ENCODE data around the gene TSPAN4.

TSPAN4 gene

DNA sequence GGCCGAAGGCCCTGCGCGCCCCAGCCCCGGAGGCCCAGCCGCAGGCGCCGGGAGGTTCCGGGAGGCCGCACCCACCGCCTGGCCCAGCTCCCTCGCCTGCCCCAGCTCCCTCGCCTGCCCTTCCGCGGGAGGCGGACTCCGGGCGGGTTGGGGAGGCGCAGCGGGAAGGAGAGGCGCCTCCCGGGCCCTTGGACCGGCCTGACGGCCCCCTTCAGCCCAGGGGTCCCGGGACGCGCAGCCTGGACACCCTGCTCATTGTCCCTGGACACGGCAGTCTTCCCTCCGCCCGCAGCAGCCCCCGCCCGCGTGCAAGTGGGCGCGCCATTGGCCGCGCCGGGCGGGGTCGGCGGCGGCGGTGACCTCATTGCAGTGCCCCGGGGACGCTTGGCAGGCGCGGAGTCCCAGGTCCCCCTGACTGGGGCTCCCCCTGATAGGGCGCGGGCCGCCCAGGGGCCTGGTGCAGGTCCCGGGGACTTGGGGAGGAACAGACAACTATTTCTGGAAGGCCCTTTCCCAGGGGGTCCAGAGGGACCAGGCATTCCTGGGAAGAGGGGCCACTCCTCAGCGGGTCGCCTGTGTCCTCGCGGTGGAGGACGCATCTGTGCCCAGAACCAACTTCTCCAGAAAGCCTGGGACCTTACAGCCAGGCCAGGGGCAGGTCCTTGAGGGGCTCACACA lies 9.4 kb upstream of the TSPAN4 start:
- in situ Hi-C loops (cut with MboI; ENCODE audit: low sequenced_read_pairs): no loop called here

DNA sequence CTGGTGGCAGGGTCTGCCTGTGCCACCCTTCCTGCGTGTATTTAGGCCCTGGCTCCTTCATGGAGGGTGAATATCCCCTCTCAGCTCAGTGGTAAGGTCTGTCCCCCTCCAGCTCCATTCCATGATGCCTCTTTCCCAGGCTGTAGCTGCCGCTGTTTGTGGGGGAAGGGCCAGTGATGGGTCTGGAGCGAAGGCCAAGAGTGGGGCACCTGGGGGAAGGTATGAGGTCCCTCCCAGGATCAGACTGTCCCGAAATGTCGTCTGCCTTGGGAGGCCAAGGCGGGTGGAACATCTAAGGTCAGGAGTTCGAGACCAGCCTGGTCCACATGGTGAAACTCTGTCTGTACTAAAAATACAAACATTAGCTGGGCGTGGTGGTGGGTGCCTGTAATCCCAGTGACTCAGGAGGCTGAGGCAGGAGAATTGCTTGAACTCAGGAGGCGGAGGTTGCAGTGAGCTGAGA lies 8.8 kb upstream of the TSPAN4 start:
- in situ Hi-C loops (cut with MboI; ENCODE audit: low sequenced_read_pairs): no loop called here

DNA sequence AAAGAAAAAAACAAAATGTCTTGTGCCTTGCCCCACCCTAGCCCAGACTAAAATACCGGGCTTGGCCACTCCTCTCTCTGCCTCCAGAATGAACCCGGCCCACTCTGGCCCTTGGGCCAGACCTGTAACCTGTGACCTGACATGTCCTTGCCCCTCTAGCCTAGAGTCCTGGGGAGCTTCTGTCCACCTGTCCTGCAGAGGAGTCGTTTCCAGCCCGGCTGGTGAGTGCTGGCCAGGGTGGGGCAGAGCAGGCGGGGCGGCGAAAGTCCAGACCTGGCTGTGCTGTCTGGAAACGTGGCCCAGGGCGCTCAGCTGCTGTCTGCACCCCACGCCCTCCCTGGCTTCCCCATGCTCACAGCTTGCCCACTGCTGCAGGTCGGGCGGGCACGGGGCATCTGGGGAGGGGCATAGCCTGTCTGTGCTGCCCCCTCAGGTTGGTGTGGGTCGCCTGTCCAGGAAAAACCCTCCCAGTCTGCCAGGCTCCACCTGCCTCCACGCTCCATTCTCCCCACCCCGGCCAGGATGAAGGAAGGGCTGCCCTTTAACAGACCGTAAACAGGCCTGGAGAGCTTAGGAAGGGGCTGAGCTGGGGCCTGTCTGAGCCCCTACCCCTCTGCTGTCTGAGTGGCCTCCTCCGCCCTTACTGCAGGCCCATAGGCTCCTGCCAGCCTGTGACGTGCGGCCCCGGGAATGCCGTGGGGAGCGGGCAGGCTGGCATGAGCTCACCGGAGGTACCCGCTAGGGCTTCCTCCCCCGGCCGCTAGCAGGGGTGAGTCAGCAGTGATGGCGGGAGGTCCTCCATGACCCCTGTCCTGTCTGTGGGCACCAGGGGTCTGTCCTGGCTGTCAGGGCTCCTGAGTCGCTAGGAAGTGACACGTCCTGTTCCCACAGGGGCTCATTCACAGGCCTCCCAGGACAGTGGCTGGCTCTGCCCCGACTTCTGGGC lies 8.0 kb upstream of the TSPAN4 start:
- in situ Hi-C loops (cut with MboI; ENCODE audit: low sequenced_read_pairs): no loop called here

DNA sequence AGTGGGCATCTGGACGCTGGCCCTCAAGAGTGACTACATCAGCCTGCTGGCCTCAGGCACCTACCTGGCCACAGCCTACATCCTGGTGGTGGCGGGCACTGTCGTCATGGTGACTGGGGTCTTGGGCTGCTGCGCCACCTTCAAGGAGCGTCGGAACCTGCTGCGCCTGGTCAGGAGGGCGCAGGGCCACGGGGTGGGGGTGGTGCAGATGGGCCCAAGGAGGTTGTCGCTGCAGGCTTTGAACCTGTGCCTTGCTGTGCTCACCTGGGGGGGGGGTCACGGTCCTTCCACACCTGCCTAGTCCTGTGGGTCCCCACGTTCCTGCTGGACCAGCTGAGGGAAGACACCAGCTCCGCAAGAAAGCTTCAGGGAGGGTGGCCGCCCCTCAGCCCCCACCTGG lies 6.4 kb upstream of the TSPAN4 start:
- in situ Hi-C loops (cut with MboI; ENCODE audit: low sequenced_read_pairs): no loop called here

DNA sequence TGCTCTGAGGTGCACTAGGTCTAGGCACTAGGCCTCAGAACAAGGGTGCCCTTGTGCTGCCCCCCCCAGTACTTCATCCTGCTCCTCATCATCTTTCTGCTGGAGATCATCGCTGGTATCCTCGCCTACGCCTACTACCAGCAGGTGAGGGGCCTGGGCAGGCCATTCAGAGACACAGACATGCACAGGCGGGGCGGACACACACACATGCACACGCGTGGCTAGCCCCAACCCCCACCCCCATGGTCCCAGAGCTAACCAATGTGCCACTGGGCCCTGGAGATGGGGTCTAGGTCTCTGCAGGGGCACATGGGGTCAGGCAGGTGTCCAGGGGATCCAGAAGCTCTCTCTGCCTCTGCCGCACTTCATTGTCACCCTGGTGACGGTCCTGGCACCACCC lies 6.0 kb upstream of the TSPAN4 start:
- in situ Hi-C loops (cut with MboI; ENCODE audit: low sequenced_read_pairs): no loop called here

DNA sequence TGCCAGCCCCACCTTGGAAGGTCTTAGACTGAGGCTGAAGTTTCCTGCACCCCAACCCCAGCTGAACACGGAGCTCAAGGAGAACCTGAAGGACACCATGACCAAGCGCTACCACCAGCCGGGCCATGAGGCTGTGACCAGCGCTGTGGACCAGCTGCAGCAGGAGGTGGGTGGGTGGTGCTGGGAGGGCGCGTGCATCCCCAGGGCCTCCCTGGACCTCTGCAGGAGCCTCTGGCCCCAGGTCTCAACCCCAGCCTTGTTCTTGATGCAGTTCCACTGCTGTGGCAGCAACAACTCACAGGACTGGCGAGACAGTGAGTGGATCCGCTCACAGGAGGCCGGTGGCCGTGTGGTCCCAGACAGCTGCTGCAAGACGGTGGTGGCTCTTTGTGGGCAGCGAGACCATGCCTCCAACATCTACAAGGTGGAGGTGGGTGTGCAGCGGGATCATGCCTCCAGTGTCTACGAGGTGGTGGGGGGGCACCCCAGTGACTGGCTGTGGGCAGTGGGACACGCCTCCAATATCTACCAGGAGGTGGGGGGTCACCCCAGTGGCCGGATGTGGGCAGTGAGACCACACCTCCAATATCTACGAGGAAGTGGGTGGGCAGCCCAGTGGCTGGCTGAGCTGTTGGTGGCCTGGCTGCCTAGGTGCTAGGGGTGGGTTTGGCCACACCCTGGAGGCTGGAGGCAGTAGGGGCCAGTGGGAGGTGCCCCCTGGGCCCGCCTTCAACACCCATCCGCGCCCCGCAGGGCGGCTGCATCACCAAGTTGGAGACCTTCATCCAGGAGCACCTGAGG lies 5.3 kb upstream of the TSPAN4 start:
- in situ Hi-C loops (cut with MboI; ENCODE audit: low sequenced_read_pairs): no loop called here

DNA sequence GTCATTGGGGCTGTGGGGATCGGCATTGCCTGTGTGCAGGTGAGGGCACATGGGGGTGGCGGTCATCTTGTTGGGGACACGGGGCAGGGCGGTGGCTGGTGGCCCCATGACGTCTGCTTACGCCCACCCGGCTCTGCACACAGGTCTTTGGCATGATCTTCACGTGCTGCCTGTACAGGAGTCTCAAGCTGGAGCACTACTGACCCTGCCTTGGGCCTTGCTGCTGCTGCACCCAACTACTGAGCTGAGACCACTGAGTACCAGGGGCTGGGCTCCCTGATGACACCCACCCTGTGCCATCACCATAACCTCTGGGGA lies 4.7 kb upstream of the TSPAN4 start:
- in situ Hi-C loops (cut with MboI; ENCODE audit: low sequenced_read_pairs): no loop called here

DNA sequence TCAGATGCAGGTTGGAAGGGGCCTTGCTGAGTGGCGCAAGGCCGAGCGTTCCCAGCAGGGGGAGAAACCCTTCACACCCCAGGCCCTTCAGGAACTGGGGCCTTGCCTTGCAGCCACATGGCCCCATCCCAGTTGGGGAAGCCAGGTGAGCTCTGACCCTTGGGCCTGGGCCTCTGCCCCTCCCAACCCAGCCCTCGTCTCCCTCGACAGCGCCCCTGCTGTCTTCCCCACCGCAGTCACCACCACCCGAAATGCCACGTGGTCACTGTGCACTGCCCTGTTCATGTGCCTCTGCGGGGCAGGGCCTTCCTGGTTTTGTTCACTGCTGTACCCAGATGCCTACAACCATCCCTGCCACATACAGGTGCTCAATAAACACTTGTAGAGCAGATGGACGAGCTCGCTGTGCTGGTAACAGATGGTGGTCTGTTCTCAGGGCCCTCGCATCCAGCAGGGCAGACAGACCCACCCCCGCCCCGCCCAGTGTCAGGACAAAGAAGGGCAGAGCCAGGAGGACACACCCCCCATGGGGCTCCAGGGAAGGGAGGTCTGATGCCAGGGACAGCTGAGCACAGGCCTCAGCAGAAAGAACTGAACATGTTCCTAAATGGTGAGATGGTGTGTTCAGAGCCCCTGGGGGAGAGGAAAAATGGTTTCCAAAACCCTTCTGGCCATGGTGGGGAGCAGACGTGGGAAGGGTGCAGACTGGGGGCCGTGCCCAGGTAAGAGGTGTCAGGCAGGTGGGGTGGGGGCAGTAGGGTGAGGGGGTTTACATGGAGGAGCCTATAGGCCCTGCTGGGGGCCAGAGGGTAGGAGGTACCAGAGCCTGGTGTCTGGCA lies 4.0 kb upstream of the TSPAN4 start:
- in situ Hi-C loops (cut with MboI; ENCODE audit: low sequenced_read_pairs): no loop called here

DNA sequence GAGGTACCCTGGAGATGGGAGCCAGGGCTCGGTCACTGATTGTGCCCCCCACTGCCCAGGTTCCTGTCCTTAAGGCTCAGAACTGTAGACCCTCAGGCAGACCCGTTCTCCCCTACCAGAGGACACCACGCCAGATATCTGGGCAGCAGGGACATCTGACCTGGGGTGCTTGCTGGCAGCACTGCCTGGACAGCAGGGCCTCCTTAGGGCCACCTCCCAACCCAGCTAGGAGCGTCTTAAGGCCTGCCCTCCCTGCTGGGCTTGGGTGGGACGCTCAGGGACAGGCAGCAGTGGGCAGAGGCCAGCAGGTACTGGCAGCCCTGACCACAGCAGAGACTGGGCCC lies 3.4 kb upstream of the TSPAN4 start:
- in situ Hi-C loops (cut with MboI; ENCODE audit: low sequenced_read_pairs): no loop called here

DNA sequence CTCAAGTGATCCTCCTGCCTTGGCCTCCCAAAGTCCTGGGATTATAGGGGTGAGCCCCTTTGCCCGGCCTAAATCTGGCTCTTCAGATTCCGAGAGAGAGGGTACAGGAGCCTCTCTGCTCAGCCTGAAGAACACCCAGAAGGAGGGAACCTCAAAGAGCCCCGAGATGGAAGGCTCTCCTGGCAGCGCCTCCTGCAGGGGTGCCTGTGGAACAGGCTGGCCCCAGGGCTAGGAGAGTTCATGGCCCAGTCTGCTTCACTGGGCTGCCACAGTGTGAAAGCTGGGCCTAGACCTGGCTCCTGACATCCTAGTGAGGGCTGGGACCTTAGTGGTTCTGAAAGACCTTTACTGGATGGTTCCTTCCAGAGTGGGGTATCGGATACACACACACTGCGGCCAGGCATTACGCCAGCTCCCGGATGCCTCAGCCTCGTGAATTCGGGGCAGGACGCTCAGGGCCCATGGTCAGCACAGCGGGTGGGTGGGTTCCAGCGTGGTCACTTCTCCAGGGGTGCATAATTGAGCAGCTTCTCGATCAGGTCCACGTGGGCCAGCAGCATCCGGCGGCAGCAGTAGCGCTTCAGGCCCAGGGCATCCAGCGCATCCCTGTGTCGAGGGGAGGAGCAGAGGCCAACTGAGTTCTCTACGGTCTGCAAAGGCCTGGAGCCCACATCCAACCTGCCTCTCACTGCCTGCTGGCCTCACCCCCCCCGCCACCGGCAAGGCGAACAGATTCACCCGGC lies 2.6 kb upstream of the TSPAN4 start:
- in situ Hi-C loops (cut with MboI; ENCODE audit: low sequenced_read_pairs): no loop called here

DNA sequence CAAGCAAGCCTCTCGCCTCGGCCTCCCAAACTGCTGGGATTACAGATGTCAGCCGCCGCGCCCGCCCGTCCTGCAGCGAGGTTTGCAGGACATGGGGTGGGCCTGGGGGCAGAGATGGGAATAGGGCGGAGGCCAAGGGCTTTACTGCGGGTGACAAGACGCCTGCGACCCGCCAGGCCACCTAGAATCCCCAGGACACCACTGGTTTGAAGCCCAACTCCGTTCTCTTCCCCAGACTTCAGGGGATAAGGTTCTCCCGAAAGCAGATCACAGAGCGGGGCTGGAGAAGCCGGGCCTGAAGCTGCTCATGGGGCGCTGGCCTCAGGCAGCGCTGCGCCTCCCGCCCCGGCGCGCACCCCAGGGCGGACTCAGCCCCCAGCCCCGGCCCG lies 677 bp upstream of the TSPAN4 start:
- in situ Hi-C loops (cut with MboI; ENCODE audit: low sequenced_read_pairs): no loop called here

DNA sequence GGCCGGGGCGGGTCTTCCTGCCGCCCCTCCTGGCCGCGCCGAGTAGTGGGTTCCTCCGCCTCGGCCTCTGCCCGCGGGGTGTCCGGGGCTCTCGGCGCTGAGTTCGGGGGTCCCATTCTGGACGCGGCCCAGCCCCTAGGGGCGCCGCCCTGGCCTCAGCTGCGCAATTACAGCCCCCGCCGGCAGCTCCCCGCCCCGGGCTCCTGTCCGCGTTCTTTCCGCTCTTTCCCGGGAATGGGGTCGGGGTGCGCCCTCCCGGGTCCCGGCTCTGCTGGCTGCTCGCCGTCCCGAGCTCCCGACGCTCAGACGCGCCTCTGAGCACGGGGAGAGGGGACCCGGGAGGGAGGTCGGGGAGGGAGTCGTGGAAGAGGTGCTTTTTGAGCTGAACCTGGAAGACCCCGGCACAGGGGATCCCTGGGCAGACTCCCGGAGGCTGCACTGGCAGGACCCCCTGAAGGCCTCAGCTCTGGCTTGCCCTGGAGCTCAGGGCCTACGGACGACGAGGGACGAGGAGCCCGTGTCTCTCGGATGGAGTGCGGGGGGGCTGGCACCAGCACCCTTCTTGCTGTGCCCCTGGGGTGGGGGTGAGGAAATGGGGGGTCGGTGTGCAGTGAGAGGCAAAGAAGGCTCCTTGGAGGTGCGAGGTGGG lies 558 bp downstream of the TSPAN4 start:
- in situ Hi-C loops (cut with MboI; ENCODE audit: low sequenced_read_pairs): no loop called here

DNA sequence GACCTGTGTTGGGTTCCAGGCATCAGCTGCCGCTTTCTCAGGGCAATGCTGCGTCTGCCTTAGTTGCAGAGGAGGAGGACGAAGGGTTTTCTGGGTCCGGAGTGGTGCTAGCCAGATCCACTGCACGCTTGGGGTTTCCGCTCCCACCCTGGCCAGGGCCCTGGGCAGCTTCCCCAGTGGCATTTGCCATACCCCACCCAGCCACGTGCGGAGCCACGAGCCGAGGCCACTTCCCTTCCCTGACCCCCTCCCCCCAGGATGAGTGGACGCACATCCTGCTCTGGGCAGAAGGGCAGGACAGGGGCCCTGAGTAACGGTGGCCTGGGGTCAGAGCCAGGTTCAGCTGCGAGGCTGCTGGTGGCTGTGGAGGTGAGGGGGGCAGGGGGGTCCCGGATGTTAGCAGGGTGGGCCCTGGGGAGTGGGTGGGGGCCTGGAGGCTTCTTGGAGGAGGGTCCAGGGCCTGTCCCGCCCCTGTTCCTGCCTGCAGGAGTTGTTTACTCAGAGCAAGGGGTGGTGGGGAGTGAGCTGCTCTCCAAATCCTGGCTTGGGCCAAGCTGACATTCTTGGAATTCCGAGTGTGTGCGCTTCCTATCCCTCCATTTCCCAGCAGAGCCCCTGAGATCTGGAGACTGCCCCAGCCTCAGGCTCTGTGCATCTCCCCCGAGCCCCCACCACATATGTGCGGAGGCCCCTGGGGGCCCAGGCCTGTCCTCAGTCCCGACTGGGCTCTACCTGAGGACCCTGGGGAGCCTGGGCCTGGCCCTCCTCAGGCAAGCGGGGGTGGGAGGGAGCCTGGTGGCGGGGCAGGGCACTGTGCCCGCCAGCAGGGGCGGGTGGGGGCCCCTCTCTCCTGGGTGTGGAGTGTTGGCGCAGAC lies 1.4 kb downstream of the TSPAN4 start:
- in situ Hi-C loops (cut with MboI; ENCODE audit: low sequenced_read_pairs): no loop called here

DNA sequence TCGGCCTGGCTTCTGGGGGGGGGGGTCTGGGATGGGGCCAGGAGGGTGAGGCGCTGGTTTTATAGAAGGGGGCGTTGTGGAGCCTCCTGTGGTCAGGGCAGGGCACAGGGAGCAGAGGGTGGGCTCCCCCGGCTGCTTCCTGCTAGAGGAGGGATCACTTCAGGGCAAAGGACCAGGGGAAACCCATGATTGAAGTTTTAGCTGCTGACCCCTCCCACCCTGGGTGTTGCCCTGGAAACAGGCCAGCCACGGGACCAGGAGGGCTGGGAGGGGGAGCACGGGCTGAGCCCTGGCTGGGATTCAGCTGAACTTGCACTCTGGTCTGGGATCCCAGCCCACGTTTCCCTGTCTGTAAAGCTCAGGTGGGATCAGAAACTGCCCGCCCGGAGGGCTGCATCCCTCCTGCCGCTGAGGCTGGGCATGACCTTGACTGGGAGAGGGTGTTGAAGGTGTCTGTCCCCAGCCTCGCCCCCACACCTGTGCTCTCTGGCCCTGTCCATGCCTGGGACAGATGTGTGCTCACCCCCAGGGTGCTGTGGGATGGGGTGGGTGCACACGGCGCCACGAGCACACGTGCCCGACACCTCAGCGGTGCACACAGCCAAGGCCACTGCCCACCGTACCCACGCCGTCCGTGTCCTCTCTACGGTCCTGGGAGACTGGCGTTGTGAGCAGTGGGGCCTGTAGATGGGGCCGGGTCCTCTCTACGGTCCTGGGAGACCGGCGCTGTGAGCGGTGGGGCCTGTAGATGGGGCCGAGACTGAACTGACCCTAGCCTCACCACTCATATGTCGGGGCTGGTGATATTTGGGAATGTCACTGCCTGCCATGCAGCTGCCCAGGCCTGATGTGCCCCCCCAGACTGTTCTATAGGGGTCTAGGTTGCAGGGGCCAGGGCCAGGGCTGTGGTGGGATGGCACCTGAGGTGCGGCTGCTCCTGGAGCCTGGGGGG lies 2.3 kb downstream of the TSPAN4 start:
- in situ Hi-C loops (cut with MboI; ENCODE audit: low sequenced_read_pairs): no loop called here

DNA sequence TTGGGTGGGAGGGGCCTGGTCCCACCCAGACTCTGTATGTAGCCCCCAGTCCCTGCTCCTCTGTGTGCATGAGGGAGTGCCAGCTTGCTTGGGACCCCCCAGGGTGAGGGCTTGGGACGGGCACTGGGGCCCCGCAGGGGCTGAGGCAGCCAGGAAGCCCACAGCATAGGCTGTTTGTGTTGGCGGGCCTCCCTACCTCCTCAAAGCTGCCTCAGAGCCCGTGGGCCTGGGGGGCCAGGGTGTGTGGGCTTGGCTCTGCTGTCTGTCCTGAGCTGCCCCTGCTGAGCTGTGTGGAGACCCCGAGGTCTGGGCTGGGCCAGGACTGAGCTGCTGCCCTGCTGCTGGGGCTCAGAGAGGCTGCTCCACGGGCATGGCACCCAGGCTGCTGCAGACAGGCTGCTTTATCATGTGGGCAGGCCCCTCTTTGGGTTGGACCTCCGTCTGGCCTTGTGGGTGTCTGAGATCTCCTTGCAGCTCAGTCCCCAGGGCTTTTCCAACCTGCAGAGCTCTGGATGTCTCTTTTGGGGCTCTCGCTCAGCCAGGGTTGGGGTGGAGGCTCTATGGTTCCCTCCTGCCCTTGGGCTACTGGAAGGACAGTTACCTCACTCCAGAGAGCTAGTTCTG lies 3.3 kb downstream of the TSPAN4 start:
- in situ Hi-C loops (cut with MboI; ENCODE audit: low sequenced_read_pairs): no loop called here

DNA sequence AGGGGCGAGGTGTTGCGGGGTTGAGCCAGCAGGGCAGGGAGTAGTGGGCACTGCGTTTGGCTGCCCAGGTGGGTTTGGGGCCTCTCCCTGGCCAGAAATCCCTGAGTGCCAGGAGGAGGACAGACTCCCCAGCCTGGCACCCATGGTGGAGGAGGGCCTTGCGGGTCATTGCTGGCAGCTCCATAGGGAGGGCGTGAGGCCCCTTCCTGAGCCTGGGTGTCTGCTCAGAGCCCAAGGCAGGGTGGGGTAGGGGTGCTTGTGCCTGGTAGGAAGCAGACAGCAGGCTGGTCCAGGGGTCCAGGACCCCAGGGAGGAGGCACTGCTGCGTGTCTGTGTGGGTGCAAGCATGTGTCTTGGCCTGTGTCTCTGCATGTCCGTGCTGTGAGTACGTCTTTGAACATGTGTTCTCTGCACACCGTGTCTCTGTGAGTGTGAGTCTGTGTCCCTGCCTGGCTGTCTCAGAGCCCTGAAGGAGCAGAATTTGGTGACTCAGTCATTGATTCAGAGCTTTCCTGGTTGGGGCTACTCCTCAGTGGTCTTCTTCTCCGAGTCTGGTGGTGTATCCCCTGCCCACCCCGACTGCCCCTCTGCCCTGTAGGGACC lies 3.9 kb downstream of the TSPAN4 start:
- in situ Hi-C loops (cut with MboI; ENCODE audit: low sequenced_read_pairs): no loop called here

DNA sequence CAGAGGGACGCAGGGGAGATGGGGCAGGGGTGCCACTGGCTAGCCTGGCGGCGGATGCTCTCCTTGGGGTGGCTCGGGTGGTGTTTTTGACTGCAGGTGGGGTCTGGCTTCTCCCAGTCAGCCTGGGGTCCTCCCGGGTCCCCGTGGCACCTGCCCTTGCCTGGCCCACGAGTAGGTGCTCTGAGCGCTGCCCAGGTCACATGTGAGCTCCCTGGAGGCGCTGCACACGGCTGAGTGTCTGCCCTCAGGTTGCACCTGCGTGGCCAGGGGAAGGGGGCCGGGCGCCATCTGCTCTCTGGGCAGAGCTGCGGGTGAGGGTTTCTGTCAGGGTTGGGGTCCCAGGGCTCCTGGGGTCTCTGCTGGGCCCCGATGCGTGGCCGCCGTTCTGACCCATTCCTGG lies 5.2 kb downstream of the TSPAN4 start:
- in situ Hi-C loops (cut with MboI; ENCODE audit: low sequenced_read_pairs): no loop called here

Data from hTERT RPE-1 (cell line).